GM21737 (cell line): Measurements from ENCODE around the gene CHD3.

Source experiments
- ATAC-seq: cut with Tn5 transposase; IDR thresholded peaks from one replicate; pipeline ENCODE4 v1.9.1; 2021; ENCODE audit warnings: mild to moderate bottlenecking, moderate library complexity; ENCODE audit not compliant: unreplicated experiment

CHD3 gene

GRCh38 chr17:7893187-7893880 lies 4.7 kb downstream of the CHD3 start:
- ATAC-seq = no peak

DNA sequence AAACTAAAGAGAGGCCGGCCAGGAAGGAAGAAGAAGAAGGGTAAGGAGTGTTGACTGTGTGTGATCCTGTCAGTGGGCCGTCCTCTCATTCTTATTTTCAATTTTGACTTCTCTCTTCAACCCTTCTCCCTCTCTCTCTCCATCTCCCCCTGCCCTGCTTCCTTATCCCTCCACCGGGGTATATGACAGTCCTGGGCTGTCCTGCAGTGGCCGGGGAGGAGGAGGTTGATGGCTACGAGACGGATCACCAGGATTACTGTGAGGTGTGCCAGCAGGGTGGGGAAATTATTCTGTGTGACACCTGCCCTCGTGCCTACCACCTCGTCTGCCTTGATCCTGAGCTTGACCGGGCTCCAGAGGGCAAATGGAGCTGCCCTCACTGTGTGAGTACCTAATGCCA lies 5.6 kb downstream of the CHD3 start:
- no peak for ATAC-seq

- no peak for ATAC-seq
These were observed 6.3 kb downstream of the CHD3 start for GRCh38 chr17:7894866-7895265.

DNA sequence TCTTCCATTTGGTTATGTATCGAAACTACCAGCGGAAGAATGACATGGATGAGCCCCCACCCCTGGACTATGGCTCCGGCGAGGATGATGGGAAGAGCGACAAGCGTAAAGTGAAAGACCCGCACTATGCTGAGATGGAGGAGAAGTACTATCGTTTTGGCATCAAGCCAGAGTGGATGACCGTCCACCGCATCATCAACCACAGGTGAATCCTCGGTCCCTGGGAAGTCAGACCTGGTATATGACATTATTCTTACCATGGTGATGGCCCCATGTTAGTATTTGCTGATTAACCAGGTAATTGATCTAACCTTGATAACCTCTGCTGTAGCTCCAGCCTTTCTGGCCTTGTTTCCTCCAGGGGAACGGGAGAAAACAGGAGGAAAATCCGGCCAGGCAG lies 8.5 kb downstream of the CHD3 start:
- ATAC-seq = no peak

GRCh38 chr17:7897773-7898172 lies 9.2 kb downstream of the CHD3 start:
- ATAC-seq = no peak

DNA sequence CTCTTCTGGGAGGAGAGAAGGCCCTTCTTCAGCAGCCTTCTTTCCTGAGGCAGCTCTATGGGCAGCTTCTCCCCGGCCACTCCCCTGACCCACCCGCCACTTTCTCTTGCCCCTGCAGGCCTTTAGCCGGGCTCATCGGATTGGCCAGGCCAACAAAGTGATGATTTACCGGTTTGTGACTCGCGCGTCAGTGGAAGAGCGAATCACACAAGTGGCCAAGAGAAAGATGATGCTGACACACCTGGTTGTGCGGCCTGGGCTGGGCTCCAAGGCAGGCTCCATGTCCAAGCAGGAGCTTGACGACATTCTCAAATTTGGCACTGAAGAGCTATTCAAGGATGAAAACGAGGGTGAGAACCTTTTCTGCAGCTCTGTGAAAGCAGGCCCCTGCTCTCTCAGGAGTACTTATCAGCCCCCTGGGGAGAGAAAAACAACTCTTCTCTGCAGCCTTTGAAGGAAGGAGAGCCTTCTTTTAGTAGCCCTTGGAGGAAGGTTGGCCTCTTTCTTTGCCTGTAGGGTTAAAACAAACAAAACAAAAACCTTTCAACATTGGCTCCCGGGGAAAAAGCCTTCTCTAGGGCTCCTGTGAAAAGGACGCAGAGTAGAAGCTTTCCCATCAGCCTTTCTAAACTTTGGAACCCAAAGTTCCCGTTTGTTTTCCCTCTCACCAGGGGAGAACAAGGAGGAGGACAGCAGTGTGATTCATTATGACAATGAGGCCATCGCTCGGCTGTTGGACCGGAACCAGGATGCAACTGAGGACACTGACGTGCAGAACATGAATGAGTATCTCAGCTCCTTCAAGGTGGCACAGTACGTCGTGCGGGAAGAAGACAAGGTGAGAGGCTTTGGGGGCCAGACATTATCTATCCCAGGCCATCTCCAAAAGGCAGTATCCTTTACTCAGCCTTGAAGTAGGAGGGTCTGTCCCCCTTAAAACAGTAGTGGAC lies 14.8 kb downstream of the CHD3 start:
- ATAC-seq = no peak

DNA sequence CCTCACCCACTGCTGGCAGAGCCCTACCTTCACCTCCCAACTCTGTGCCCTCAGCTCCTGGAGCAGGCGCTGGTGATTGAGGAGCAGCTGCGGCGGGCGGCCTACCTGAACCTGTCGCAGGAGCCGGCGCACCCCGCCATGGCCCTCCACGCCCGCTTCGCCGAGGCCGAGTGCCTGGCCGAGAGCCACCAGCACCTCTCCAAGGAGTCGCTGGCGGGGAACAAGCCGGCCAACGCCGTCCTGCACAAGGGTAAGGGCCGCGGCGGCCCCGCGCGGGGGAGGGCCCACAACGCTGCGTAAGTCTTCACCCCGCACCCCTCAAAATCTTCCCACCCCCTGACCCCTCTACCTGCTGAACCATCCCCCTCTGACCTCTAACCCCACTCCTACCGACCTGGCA lies 20.5 kb downstream of the CHD3 start:
- ATAC-seq = no peak

- ATAC-seq = no peak
These were observed 21.7 kb downstream of the CHD3 start for GRCh38 chr17:7910281-7910680.

DNA sequence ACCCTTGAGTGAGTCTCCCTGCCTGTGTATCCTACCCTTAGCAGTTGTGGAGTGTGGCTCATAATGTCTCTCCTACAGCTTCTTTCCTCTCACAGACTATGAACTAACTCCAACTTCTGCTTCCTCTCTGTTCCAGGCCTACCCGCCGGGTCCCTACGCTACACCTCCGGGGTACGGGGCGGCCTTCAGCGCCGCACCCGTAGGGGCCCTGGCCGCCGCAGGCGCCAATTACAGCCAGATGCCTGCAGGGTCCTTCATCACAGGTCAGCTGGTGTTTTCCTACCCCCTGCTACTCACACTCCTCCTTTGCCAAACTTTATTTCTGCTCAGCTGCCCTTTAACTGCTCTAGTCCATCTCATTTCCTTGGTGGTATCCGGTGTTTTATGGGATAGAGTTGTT lies 22.1 kb downstream of the CHD3 start:
- no peak for ATAC-seq

DNA sequence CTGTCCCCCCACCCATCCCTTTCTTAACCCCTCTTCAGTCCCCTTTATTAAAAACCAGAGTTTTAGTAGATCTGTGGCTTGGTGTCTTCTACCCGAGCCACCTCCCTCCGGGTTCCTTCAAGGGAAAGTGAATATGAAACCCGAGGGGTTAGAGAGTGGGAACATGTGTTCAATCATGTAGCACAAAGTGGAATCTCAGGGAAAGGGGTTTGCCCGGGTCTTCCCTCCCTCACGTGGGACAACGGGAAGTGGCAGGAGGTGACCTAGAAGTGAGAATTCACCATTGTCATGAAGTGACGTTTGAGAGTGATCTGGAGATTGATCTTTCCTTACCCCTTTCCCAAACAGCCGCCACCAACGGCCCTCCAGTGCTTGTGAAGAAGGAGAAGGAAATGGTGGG lies 22.5 kb downstream of the CHD3 start:
- no peak for ATAC-seq

GRCh38 chr17:7912927-7913524 lies 24.4 kb downstream of the CHD3 start:
- no peak for ATAC-seq

GRCh38 chr17:7915179-7915610 lies 26.6 kb downstream of the CHD3 start:
- peak; percentile 26 for ATAC-seq

- peak; percentile 66 for ATAC-seq
These were observed 27.2 kb downstream of the CHD3 start, which contains the start of gene RNF227 for GRCh38 chr17:7915611-7916384. Gene RNF227 (minus strand): TSS chr17:7916289. CDS start chr17:7916195, 94 bp downstream.

GRCh38 chr17:7916385-7916682 lies 27.7 kb downstream of the CHD3 start:
- no peak for ATAC-seq

- no peak for ATAC-seq
These were observed 28.2 kb downstream of the CHD3 start for GRCh38 chr17:7916808-7917207.

DNA sequence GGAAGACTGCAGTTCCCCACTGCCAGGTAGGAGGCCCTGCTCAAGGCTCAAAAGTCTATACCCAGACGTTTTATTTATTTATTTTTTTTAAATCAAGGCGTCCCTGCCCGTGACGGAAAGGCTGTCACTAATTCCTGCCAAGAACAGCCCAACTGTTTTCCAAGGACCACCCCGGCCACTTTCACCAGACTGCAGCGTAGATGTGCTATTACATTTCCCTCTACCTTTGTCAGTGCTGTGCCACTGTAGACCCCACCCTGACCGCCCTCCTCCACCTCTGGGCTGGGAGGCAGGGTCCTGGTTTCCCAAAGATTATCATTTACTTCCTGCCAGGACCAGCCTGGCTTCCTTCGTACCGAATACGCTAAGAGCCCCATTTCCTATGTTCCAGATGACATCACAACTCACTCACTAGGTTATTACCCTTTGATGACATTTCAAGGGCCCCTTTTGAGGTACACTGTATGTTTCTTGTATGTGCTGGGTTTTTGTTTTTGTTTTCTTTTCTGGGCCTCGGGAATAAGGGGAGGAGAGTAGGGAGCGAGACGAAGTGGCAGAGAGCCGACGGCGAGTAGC lies 33.8 kb downstream of the CHD3 start:
- no peak for ATAC-seq

DNA sequence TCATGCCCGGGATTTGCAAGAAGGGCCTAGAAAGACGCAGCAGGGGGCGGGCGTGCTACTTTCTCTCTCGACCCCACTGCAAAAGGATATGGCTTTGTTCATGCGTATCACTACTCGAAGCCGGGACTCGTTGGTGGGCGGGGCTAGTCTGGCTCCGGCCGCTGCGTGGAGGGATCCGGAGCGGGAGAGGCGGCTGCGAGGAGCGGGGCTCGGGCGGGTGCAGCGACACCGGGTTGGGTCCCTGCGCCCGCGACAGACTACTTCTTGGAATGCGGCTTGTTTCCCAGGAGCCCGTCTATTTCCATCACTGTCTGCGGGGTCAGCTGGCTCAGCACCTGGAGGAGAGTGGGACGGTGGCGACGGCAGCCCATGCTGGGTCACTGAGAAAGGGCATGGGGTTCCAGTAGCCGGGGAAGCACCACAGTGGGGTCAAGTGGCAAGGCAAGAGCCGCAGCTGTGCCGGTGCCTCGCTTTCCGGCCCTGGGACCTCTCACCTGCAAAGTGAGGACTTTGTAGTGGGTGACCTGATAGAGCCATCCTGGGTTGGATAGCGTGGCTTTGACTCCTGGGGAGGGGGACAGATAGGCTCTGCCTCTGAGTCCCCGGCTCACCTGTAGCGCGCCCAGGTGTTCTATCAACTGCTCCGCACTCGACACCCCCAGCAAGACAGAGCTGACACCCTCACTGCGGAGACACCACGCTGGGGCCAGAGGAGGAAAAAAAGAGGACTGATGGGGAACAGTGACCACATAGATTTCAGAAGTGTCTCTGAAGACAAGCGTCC lies 34.4 kb downstream of the CHD3 start:
- ATAC-seq = no peak

GRCh38 chr17:7927596-7927995 lies 39.0 kb downstream of the CHD3 start:
- ATAC-seq = no peak

DNA sequence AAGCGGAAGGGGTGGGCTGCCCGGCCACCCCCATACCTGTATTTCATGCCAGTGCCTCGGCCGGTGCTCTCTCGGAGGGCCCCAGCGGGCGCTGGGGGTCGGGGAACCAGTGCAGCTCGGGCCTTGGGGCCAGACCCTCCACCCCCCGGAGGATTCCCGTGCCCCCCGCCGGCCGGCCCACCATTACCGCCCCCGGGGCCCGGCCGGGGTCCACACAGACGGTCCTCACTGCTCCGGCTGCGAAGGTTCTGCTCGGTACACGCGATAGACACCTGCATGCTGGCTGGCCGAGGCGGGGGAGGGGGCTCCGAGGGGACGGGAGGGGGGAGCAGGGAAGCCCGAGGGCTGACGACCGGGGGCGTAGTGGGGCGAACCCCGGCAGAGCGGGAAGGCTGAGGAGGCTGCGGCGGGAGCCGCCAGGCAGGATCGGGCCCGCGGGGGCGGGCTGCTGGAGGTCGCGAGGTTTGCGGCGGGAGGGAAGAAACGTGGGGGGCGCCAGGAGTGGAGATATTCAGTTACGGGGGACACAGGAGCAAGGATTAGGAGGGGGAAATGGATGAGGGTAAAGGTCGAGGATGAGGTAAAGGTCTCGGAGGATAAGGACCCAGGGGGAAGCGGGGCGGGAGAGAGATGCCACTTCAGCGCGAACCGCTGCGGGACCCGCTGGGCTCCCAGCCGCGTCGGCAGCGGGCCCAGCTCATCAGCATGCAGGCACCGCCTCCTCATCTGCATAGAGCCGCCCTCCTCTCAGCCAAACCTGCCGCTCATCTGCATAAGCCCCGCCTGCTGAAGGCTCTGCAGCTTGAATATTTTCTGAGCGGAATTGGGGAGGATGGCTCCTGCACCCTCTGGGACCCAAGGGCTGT lies 40.8 kb downstream of the CHD3 start, which contains the start of gene KCNAB3:
TSS of gene KCNAB3 (minus strand) at position 699 of the 866 bp plus-strand sequence. CDS start at position 278, 421 bp downstream.
- ATAC-seq = no peak
